GM19455 (cell line): Measurements from ENCODE around the gene PTCSC3.

Experiments used
- ATAC-seq: cut with Tn5 transposase; IDR thresholded peaks from one replicate; pipeline ENCODE4 v1.9.1; 2021; ENCODE audit not compliant: unreplicated experiment

Gene PTCSC3

DNA sequence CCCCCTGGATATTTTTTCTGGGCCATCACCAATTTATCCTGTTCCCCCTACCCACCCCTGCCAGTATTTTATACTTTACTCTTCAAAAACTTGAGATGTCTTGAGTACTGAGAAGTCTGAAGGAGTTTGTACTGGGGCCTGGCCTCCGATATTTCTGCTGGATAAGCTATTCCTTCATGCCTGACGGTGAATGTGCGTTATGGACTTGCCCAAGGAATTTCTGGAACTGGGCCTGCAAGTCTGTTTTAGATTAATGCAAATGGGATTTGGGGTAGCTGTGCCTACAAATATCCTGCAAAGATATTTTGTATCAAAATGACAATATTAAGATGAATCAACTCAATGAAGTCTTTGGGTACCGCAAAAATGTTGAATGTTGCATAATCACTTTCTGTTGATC, at the start of gene PTCSC3:
Gene PTCSC3 (minus strand): TSS at position 199 of the 400 bp plus-strand sequence.
- ATAC-seq: no peak

- no peak for ATAC-seq
Measured at GRCh38 chr14:36226164-36226563, 49.6 kb upstream of the PTCSC3 start.

DNA sequence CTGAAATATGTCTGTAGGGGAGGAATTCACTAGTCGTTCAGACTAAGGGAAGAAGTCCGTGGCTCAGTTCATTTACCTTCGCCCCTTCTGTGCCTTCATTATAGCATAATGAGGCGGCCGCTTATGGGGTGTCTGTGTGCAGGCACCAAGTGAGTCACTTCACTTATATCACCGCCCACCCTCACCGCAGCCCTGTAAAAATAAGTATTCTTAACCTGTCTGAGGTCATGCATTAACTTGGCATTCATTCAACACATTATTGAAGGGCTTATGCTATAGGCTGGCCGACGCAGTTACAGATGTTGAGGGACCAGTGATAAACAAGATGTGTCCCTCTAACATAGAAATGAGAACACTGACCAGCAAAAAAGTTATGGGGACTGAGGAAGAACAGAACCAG, 47.7 kb upstream of the PTCSC3 start:
- no peak for ATAC-seq

DNA sequence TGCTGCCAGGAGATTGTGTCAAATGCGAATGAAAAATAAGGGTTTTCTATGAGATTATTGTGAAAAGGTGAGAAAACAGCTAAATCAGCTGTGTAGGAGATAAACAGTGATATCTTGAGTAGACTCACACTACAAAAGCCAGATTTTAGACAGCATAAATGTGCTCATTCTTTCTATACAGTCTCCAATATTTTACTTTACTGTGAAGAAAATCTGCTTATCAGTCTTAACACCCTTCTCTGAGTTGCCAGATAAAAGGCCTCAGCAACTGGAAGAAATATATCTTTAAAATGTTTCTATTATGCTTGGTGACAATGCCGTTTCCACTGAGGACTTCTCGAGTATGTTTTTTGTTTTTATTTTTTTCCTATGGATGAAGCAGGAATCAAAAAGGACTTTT, 47.0 kb upstream of the PTCSC3 start:
- no peak for ATAC-seq

DNA sequence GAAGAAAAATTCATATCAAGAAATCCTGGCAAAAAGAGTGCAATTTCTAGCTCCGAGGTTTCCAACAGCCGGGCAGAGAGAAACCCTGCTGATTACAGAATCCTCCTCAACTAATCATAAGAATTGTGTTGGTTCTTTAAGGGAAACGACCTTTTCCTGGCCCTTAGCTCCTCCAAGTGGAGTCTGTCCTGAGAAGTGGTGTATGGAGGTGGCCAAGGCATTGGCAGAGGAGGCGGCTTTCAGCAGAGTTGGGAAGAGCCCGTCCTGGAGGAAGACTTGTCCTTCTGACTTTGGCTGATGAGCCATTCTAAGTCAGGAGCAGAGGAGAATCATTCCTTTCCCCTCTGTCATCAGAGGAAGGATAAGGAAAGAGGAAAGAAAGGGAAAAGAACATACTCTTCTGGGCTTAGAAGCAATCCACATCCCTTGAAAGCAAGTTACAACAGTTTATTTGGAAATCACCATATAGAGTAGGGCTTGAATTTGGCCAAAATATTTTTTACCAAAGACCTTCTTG, 46.5 kb upstream of the PTCSC3 start:
- ATAC-seq: no peak

GRCh38 chr14:36222337-36222736, 45.8 kb upstream of the PTCSC3 start:
- no peak for ATAC-seq

- ATAC-seq: no peak
Measured at GRCh38 chr14:36221112-36221511, 44.6 kb upstream of the PTCSC3 start.

DNA sequence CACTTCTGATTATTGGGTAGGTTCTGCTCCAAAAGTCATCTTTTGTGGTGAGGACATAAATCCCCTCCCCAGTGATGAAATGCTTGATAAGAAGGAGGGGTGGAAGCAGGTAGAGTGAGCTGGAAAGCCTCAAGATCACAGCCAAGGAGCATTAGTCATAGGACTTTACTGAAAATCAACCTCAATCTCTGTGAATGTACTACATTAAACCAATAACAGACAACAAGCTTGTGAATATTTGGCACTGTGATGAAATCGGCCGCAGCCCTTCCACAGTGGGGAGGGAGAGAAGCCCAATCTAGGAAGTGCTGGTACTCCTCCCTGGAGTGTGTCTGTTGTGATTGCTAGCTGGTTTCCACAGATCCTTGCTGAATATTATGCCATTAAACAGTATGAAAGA, 41.2 kb upstream of the PTCSC3 start:
- no peak for ATAC-seq

GRCh38 chr14:36217027-36217426, 40.5 kb upstream of the PTCSC3 start:
- ATAC-seq: no peak

GRCh38 chr14:36215217-36215598, 38.7 kb upstream of the PTCSC3 start:
- no peak for ATAC-seq

- ATAC-seq: no peak
Measured at GRCh38 chr14:36214476-36215216, 38.1 kb upstream of the PTCSC3 start.

GRCh38 chr14:36212987-36213386, 36.5 kb upstream of the PTCSC3 start:
- ATAC-seq: no peak

DNA sequence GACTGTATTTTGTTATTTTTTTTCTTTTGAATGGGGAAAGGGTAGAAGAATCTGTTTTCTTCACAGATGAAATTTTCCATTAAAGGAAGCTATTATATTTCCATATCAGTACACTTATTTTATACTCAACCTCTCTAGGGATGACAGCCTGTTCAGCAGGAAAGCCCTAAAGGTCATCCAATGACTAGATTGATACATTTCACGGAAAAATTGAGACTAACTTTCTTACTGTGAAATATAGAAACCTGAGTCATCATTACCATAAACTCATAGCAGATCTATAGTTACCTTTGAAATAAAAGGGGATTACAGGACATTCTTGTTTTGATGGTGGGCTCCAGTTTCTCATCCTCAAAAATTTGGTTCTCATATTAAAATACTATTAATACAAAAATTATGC, 36.1 kb upstream of the PTCSC3 start:
- ATAC-seq: no peak

GRCh38 chr14:36208690-36209278, 32.3 kb upstream of the PTCSC3 start:
- no peak for ATAC-seq

GRCh38 chr14:36207500-36207899, 31.0 kb upstream of the PTCSC3 start:
- ATAC-seq: no peak

DNA sequence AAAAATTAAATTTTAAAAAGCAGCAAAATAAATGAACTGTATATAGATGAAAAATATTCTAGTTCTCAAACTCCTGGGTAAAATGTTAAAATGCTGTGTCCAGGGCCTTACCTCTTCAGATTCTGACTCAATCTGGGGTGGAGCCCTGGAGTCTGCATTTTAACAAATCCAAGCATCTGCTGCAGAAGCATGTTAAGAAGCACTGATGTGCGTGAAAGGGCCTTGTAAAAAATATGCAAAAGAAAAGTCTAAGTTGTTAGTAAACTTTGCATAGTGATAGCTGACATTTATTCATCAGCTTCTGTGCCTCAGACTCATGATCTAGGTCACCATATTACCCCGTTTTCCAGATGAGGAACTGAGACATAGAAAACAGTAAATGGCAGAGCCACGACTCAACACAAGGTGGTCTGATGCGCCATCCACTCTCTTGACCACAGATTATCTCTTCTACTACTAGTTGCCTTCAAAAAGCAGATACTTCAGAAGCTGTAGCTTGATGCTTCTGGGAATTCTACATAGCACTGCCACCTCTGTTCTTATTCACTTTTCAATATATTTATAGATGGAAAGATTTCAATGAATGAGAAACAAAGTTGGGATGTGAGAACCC, 28.0 kb upstream of the PTCSC3 start:
- no peak for ATAC-seq

- ATAC-seq: no peak
Measured at GRCh38 chr14:36198378-36198777, 21.9 kb upstream of the PTCSC3 start.

DNA sequence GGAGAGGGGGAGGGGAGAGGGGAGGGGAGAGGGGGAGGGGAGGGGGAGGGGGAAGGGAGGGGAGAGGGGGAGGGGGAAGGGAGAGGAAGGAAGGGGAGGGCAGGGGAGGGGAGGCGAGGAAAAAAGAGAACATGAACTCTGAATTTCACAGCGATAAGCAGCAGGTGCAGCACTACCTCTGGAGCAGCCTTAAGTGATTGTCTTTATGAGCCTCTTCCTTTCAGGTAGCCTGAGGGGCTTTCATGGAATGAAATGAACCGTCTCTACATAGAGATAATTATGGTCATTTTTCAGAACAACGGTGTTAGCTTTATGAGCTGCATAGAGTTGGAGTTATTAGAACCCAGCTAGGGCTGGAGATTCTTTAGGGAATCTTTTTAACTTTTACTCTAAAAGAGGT, 18.1 kb upstream of the PTCSC3 start:
- ATAC-seq: no peak

- ATAC-seq: no peak
Measured at GRCh38 chr14:36192530-36192929, 16.0 kb upstream of the PTCSC3 start.

DNA sequence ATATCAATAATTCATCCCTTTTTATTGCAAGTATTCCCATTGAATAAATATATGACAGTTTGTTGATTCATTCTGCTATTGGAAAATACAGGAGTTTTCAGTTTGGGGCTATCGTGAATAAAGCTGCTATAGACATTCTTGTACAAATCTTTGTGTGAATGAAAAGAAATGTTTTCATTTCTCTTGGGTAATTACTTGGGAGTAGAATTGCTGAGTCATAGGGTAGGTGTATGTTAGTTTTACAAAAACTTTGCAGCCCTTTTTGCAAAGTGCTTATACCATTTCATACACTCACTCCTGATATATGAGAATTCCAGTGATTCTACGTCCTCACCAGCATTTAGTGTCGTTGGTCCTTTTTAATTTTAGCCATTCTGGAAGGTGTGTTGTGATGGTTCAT, 6.9 kb upstream of the PTCSC3 start:
- ATAC-seq: no peak

DNA sequence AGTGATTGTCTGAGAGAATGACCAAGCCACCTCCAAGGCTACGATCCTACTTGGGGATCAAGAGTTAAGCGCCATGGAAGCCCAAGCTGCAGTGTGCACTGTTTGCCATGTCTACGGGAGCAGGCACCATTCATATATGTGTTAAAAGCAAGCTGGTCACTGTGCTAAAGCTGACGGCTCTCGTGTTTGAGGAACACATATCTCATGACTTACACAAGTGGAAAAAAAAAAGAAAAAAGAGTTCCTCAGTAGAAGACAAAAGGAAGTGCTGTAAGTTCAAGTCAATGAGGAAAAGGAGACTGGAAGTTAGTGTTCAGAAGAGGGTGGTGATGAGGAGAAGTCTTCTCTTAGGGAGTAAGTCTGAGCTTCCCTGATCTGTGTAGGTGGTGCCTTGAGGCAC, 4.9 kb upstream of the PTCSC3 start:
- ATAC-seq: no peak

- ATAC-seq: no peak
Measured at GRCh38 chr14:36177489-36177888, 967 bp upstream of the PTCSC3 start.
